Ovary (tissue), 3 donors: Measurements from ENCODE around the gene CYTL1.

Experiments used
- CTCF ChIP-seq, 3 donors: fragments of 450-650 bp in 2 of 3; fragments of 200-600 bp in 1 of 3; IDR thresholded peaks; one replicate each; pipeline versions ENCODE4 v1.5.1 to v1.8.0; 2016 to 2022; ENCODE audit warnings: antibody characterized with exemption in 3 of 3, mild to moderate bottlenecking in 1 of 3
- EP300 ChIP-seq: sonication (generic); formaldehyde crosslinking; IDR thresholded peaks from one replicate; pipeline ENCODE4 v1.6.1; 2017; ENCODE audit warnings: antibody characterized with exemption
- POLR2A ChIP-seq: fragments of 450-650 bp; IDR thresholded peaks from one replicate; pipeline ENCODE4 v1.6.1; 2017; ENCODE audit warnings: antibody characterized with exemption, mild to moderate bottlenecking, moderate library complexity
- donor health status: DM: no; HTN: no; CAD: no.

DNA sequence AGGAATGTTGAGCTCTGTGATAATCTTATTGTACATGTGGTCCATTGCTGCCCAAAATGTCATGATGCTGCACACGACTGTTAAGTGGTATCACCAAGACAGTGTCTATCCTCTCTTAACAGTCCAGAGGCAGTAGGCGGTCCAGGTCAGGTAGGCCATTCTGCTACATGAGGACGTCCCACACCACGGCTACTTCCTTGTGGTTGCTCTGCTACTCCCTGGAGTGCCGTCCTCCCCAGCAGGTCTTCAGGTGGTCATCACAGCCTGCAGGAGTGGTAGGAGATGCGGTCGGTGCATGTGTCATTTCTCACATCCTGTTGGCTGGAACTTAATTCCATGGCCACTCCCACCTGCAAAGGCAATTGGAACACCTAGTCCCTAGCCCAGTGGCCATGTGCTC is 20.5 kb upstream of the CYTL1 start:
- TF ChIP-seq CTCF (IDR thresholded peaks at IDR 0.05) (no peak), POLR2A (no peak), EP300 (no peak)
